Measurements from ENCODE around the gene DSPP.

DNA sequence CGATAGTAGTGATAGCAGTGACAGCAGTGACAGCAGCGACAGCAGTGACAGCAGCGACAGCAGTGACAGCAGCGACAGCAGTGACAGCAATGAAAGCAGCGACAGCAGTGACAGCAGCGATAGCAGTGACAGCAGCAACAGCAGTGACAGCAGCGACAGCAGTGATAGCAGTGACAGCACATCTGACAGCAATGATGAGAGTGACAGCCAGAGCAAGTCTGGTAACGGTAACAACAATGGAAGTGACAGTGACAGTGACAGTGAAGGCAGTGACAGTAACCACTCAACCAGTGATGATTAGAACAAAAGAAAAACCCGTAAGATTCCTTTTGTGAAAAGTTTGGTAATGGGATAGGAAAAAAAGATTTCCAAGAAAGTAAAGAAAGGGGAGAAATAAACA lies 7.9 kb downstream of the DSPP start:
- TF ChIP-seq, protein P1, sequence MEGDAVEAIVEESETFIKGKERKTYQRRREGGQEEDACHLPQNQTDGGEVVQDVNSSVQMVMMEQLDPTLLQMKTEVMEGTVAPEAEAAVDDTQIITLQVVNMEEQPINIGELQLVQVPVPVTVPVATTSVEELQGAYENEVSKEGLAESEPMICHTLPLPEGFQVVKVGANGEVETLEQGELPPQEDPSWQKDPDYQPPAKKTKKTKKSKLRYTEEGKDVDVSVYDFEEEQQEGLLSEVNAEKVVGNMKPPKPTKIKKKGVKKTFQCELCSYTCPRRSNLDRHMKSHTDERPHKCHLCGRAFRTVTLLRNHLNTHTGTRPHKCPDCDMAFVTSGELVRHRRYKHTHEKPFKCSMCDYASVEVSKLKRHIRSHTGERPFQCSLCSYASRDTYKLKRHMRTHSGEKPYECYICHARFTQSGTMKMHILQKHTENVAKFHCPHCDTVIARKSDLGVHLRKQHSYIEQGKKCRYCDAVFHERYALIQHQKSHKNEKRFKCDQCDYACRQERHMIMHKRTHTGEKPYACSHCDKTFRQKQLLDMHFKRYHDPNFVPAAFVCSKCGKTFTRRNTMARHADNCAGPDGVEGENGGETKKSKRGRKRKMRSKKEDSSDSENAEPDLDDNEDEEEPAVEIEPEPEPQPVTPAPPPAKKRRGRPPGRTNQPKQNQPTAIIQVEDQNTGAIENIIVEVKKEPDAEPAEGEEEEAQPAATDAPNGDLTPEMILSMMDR (IDR thresholded peaks at IDR 0.05): no peak
- TF ChIP-seq POLR2A (IDR thresholded peaks at IDR 0.05): no peak
